ENCODE results near the gene SOX5. TPM values are rescaled to one million over a fixed set of nuclear protein-coding genes. Genes with fewer than 3 reads are reported as not detected.

Gene SOX5
- total RNA-seq, 3 donors from 2014 or later = 10.5 to 42.1 (median 11.7) TPM

- H3K27ac ChIP-seq = no peak overlapping the region
- intact Hi-C loops (cut with DNase I; ENCODE audit: low total_unique reads) = no loop called here
- H3K4me1 ChIP-seq = no peaks in the 10 kb centered on the region
- no peaks in the 10 kb centered on the region for H3K36me3 ChIP-seq
- H3K4me3 ChIP-seq = no peak overlapping the region
- no peak for DNase-seq (ENCODE audit: low spot score in 2 of 2)
- no peaks in the 10 kb centered on the region for H3K9me3 ChIP-seq
- H3K27me3 ChIP-seq = no peaks in the 10 kb centered on the region
- TF ChIP-seq POLR2A (IDR thresholded peaks at IDR 0.05) = no peak
- TF ChIP-seq CTCF (IDR thresholded peaks at IDR 0.05) = no peak
- TF ChIP-seq POLR2AphosphoS5 (IDR thresholded peaks at IDR 0.05) = no peak
These were observed 361.5 kb downstream of the SOX5 start for GRCh38 chr12:23587833-23588559.

- intact Hi-C loops (cut with DNase I; ENCODE audit: low total_unique reads) = no loop called here
- DNase-seq (ENCODE audit: low spot score in 2 of 2) = no peak
These were observed 363.7 kb downstream of the SOX5 start for GRCh38 chr12:23585782-23586163.

DNA sequence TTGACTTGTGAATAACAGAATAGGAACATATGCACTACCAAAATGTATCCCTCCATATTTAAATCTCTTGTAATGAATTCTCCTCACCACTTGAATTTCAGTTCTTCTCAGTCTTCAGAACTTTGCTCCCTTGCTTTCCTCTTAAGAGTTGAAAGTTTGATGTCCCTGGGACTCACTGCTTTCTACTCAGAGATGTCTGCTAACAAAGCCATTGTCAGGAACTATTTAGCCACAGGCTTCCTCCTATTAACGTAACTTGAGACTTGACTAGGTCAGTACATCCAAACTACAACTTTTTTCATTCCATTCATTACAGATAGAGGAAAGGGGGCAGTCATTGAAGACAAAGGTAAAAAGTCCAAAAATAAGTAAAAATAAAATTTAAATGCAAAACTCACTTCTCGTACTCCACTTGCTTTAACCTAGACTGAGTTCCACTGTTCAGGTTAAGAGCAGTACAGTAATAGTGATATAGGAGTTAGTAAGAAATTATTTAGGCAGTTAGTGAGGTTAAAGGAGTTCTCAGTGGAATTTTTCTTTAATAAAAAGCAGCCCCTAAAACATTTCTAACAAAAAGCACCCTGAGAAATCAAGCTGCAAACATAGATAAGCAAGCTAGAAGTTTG, 364.2 kb downstream of the SOX5 start:
- H3K4me1 ChIP-seq = no peaks in the 10 kb centered on the region
- TF ChIP-seq POLR2AphosphoS5 (IDR thresholded peaks at IDR 0.05) (no peak), CTCF (IDR thresholded peaks at IDR 0.05) (no peak), POLR2A (IDR thresholded peaks at IDR 0.05) (no peak)
- H3K27ac ChIP-seq = no peak overlapping the region
- no peaks in the 10 kb centered on the region for H3K36me3 ChIP-seq
- no peak for DNase-seq (ENCODE audit: low spot score in 2 of 2)
- no peak overlapping the region for H3K4me3 ChIP-seq
- H3K27me3 ChIP-seq = no peaks in the 10 kb centered on the region
- intact Hi-C loops (cut with DNase I; ENCODE audit: low total_unique reads) = no loop called here
- no peaks in the 10 kb centered on the region for H3K9me3 ChIP-seq

More at GRCh38 chr12:23585782-23586163, 363.7 kb downstream of the SOX5 start:
- Histone ChIP-seq H3K4me1 (no peaks in the 10 kb centered on the region), H3K36me3 (no peaks in the 10 kb centered on the region), H3K27ac (no peak overlapping the region), H3K4me3 (no peak overlapping the region), H3K27me3 (no peaks in the 10 kb centered on the region), H3K9me3 (no peaks in the 10 kb centered on the region)
- no peak for TF ChIP-seq CTCF (IDR thresholded peaks at IDR 0.05)
- TF ChIP-seq POLR2A (IDR thresholded peaks at IDR 0.05) = no peak
- TF ChIP-seq POLR2AphosphoS5 (IDR thresholded peaks at IDR 0.05) = no peak

- Histone ChIP-seq H3K27me3 (no peaks in the 10 kb centered on the region), H3K4me3 (no peak overlapping the region), H3K27ac (no peak overlapping the region), H3K9me3 (no peaks in the 10 kb centered on the region), H3K36me3 (no peaks in the 10 kb centered on the region), H3K4me1 (no peaks in the 10 kb centered on the region)
- no peak for TF ChIP-seq POLR2A (IDR thresholded peaks at IDR 0.05)
- TF ChIP-seq POLR2AphosphoS5 (IDR thresholded peaks at IDR 0.05) = no peak
- TF ChIP-seq CTCF (IDR thresholded peaks at IDR 0.05) = no peak
- intact Hi-C loops (cut with DNase I; ENCODE audit: low total_unique reads) = no loop called here
- no peak for DNase-seq (ENCODE audit: low spot score in 2 of 2)
These were observed 367.6 kb downstream of the SOX5 start for GRCh38 chr12:23581913-23582312.

DNA sequence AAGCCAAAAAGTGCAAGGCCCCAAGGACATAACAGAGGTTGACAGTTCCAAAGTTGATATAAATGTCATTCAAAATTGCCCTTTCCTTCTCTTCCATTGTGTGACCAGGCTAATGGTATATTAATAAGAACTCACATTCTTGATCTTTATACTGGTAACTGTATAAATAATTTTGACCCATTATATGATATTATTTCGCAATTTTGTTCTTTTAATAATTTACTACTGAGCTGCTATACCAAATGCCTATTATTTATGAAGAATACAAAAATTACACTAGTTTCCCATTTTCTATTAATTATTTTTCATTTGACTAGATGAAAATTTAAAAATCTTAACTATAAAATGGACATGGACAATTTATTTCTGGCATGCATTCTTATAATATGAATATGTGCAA, 370.2 kb downstream of the SOX5 start:
- DNase-seq (ENCODE audit: low spot score in 2 of 2) = no peak
- no peak overlapping the region for H3K27ac ChIP-seq
- intact Hi-C loops (cut with DNase I; ENCODE audit: low total_unique reads) = no loop called here
- no peaks in the 10 kb centered on the region for H3K9me3 ChIP-seq
- no peaks in the 10 kb centered on the region for H3K36me3 ChIP-seq
- H3K4me1 ChIP-seq = no peaks in the 10 kb centered on the region
- TF ChIP-seq POLR2A (IDR thresholded peaks at IDR 0.05) (no peak), POLR2AphosphoS5 (IDR thresholded peaks at IDR 0.05) (no peak)
- H3K4me3 ChIP-seq = no peak overlapping the region
- no peaks in the 10 kb centered on the region for H3K27me3 ChIP-seq

All from breast epithelium (tissue), 4 donors.